Measurements from ENCODE around the gene EBF3. TPM values are rescaled to one million over a fixed set of nuclear protein-coding genes. Genes with fewer than 3 reads are reported as not detected.

The EBF3 gene
- total and polyA plus RNA-seq, 2 experiments from 2014 or later, result 0.27 to 0.49 TPM

DNA sequence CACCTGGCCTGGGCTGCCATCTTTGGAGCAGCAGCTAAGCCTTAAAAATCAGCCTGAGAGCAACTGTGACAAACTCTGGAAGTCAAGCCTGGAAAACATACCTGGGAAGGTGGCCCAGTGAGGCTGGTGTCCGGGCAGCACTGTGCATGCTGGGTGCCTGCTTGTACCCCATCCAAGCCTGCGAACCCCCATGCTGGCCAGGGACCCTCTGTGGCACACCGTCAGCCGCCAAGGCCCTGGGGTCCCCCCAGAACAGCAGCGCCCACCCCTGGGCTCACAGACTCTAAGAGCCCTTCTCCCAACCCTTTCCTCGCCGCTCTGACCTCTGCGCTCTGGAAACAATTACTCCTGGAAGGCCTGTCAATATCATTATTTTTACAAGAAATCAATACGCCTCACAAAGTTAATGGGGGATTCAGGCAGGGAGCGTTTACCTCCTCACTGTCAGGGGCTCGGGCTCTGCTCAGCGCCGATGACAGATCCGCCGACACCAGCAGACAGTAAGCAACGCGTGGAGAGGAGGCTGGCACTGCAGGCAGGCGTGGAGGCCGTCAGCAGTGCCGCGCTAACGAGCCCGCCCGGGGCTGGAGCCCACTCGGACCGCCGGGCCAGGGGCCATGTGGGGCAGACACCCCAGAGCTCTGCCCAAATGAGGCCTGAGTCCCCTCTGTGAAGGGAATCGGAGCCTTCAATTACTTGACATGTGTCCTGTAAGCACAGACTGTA lies 54.4 kb downstream of the EBF3 start:
- peaks cover 3% of the 10 kb centered on the region for H3K27me3 Mint-ChIP-seq (ENCODE audit: insufficient read depth, low read depth, poor library complexity)
- H3K9me3 Mint-ChIP-seq, result no peaks in the 10 kb centered on the region; the same call in 2 of the 3 replicates

More for the DNA sequence above, 54.4 kb downstream of the EBF3 start:
- H3F3A ChIP-seq (replicated peaks; ENCODE audit: low read depth), result no peaks in the 10 kb centered on the region
- no peaks in the 10 kb centered on the region for H3K36me3 ChIP-seq (ENCODE audit: insufficient read depth)
- H3K4me3 ChIP-seq, result no peak overlapping the region
- DNase-seq (ENCODE audit: low spot score) (no peak), ATAC-seq (no peak)
- no peaks in the 10 kb centered on the region for H4K20me1 ChIP-seq (replicated peaks; ENCODE audit: insufficient read depth)
- H2AFZ ChIP-seq, result no peak overlapping the region
- H3K27ac ChIP-seq (ENCODE audit: low read depth), result no peak overlapping the region
- no peaks in the 10 kb centered on the region for H3K27me3 ChIP-seq (ENCODE audit: insufficient read depth)
- TF ChIP-seq NANOG (IDR thresholded peaks at IDR 0.05; ENCODE audit: borderline replicate concordance) (no peak), EZH2phosphoT487 (IDR thresholded peaks at IDR 0.05; ENCODE audit: unreplicated experiment) (no peak), ZNF114 (CRISPR knock-in tag; IDR thresholded peaks at IDR 0.05) (no peak), CREB1 (CRISPR knock-in tag; IDR thresholded peaks at IDR 0.05; ENCODE audit: low read depth) (no peak), ZNF331 (CRISPR knock-in tag; IDR thresholded peaks at IDR 0.05; ENCODE audit: low read depth) (no peak), JUNB (IDR thresholded peaks at IDR 0.05; ENCODE audit: unreplicated experiment) (no peak), STAT1 (IDR thresholded peaks at IDR 0.05; ENCODE audit: unreplicated experiment) (no peak), POLR2AphosphoS5 (IDR thresholded peaks at IDR 0.05; ENCODE audit: low read depth) (no peak), EZH2 (IDR thresholded peaks at IDR 0.05; ENCODE audit: low read depth, unreplicated experiment) (no peak)
- TF ChIP-seq, protein P1, sequence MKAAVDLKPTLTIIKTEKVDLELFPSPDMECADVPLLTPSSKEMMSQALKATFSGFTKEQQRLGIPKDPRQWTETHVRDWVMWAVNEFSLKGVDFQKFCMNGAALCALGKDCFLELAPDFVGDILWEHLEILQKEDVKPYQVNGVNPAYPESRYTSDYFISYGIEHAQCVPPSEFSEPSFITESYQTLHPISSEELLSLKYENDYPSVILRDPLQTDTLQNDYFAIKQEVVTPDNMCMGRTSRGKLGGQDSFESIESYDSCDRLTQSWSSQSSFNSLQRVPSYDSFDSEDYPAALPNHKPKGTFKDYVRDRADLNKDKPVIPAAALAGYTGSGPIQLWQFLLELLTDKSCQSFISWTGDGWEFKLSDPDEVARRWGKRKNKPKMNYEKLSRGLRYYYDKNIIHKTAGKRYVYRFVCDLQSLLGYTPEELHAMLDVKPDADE (IDR thresholded peaks at IDR 0.05), result no peak
- TF ChIP-seq, protein P2, sequence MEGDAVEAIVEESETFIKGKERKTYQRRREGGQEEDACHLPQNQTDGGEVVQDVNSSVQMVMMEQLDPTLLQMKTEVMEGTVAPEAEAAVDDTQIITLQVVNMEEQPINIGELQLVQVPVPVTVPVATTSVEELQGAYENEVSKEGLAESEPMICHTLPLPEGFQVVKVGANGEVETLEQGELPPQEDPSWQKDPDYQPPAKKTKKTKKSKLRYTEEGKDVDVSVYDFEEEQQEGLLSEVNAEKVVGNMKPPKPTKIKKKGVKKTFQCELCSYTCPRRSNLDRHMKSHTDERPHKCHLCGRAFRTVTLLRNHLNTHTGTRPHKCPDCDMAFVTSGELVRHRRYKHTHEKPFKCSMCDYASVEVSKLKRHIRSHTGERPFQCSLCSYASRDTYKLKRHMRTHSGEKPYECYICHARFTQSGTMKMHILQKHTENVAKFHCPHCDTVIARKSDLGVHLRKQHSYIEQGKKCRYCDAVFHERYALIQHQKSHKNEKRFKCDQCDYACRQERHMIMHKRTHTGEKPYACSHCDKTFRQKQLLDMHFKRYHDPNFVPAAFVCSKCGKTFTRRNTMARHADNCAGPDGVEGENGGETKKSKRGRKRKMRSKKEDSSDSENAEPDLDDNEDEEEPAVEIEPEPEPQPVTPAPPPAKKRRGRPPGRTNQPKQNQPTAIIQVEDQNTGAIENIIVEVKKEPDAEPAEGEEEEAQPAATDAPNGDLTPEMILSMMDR (conservative IDR thresholded peaks at IDR 0.05; ENCODE audit: low read depth in 2 of 2), result no peak
- TF ChIP-seq, protein P3, sequence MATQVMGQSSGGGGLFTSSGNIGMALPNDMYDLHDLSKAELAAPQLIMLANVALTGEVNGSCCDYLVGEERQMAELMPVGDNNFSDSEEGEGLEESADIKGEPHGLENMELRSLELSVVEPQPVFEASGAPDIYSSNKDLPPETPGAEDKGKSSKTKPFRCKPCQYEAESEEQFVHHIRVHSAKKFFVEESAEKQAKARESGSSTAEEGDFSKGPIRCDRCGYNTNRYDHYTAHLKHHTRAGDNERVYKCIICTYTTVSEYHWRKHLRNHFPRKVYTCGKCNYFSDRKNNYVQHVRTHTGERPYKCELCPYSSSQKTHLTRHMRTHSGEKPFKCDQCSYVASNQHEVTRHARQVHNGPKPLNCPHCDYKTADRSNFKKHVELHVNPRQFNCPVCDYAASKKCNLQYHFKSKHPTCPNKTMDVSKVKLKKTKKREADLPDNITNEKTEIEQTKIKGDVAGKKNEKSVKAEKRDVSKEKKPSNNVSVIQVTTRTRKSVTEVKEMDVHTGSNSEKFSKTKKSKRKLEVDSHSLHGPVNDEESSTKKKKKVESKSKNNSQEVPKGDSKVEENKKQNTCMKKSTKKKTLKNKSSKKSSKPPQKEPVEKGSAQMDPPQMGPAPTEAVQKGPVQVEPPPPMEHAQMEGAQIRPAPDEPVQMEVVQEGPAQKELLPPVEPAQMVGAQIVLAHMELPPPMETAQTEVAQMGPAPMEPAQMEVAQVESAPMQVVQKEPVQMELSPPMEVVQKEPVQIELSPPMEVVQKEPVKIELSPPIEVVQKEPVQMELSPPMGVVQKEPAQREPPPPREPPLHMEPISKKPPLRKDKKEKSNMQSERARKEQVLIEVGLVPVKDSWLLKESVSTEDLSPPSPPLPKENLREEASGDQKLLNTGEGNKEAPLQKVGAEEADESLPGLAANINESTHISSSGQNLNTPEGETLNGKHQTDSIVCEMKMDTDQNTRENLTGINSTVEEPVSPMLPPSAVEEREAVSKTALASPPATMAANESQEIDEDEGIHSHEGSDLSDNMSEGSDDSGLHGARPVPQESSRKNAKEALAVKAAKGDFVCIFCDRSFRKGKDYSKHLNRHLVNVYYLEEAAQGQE (IDR thresholded peaks at IDR 0.05; ENCODE audit: unreplicated experiment), result no peak
- TF ChIP-seq, protein P4, sequence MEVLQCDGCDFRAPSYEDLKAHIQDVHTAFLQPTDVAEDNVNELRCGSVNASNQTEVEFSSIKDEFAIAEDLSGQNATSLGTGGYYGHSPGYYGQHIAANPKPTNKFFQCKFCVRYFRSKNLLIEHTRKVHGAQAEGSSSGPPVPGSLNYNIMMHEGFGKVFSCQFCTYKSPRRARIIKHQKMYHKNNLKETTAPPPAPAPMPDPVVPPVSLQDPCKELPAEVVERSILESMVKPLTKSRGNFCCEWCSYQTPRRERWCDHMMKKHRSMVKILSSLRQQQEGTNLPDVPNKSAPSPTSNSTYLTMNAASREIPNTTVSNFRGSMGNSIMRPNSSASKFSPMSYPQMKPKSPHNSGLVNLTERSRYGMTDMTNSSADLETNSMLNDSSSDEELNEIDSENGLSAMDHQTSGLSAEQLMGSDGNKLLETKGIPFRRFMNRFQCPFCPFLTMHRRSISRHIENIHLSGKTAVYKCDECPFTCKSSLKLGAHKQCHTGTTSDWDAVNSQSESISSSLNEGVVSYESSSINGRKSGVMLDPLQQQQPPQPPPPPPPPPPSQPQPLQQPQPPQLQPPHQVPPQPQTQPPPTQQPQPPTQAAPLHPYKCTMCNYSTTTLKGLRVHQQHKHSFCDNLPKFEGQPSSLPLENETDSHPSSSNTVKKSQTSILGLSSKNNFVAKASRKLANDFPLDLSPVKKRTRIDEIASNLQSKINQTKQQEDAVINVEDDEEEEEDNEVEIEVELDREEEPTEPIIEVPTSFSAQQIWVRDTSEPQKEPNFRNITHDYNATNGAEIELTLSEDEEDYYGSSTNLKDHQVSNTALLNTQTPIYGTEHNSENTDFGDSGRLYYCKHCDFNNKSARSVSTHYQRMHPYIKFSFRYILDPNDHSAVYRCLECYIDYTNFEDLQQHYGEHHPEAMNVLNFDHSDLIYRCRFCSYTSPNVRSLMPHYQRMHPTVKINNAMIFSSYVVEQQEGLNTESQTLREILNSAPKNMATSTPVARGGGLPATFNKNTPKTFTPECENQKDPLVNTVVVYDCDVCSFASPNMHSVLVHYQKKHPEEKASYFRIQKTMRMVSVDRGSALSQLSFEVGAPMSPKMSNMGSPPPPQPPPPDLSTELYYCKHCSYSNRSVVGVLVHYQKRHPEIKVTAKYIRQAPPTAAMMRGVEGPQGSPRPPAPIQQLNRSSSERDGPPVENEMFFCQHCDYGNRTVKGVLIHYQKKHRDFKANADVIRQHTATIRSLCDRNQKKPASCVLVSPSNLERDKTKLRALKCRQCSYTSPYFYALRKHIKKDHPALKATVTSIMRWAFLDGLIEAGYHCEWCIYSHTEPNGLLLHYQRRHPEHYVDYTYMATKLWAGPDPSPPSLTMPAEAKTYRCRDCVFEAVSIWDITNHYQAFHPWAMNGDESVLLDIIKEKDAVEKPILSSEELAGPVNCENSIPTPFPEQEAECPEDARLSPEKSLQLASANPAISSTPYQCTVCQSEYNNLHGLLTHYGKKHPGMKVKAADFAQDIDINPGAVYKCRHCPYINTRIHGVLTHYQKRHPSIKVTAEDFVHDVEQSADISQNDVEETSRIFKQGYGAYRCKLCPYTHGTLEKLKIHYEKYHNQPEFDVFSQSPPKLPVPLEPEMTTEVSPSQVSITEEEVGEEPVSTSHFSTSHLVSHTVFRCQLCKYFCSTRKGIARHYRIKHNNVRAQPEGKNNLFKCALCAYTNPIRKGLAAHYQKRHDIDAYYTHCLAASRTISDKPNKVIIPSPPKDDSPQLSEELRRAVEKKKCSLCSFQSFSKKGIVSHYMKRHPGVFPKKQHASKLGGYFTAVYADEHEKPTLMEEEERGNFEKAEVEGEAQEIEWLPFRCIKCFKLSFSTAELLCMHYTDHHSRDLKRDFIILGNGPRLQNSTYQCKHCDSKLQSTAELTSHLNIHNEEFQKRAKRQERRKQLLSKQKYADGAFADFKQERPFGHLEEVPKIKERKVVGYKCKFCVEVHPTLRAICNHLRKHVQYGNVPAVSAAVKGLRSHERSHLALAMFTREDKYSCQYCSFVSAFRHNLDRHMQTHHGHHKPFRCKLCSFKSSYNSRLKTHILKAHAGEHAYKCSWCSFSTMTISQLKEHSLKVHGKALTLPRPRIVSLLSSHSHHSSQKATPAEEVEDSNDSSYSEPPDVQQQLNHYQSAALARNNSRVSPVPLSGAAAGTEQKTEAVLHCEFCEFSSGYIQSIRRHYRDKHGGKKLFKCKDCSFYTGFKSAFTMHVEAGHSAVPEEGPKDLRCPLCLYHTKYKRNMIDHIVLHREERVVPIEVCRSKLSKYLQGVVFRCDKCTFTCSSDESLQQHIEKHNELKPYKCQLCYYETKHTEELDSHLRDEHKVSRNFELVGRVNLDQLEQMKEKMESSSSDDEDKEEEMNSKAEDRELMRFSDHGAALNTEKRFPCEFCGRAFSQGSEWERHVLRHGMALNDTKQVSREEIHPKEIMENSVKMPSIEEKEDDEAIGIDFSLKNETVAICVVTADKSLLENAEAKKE (CRISPR knock-in tag; IDR thresholded peaks at IDR 0.05), result no peak
- H3K4me1 ChIP-seq (ENCODE audit: insufficient read depth), result peaks cover 5% of the 10 kb centered on the region; the same call in 1 of the 2 replicates
- H3K79me2 ChIP-seq (replicated peaks; ENCODE audit: insufficient read depth), result no peaks in the 10 kb centered on the region
- Mint-ChIP-seq H3K4me1 (peaks cover 15% of the 10 kb centered on the region; the same call in 2 of the 3 replicates), H3K27ac (no peak overlapping the region), H3K4me3 (no peak overlapping the region), H3K36me3 (ENCODE audit: low read depth) (no peaks in the 10 kb centered on the region)
- no peaks in the 10 kb centered on the region for H3K9me2 ChIP-seq (ENCODE audit: insufficient read depth)
- H3K4me2 ChIP-seq, result no peak overlapping the region
